GM21526 (cell line): ENCODE measurements around the gene RPL6.
A peak's percentile ranks its signal among the peaks of the same experiment; 100 is the strongest.

Experiments
- ATAC-seq: cut with Tn5 transposase; IDR thresholded peaks from one replicate; pipeline ENCODE4 v1.9.1; 2021; ENCODE audit warnings: moderate library complexity; ENCODE audit not compliant: unreplicated experiment, low FRiP score

The RPL6 gene

GRCh38 chr12:112381406-112381882 lies 28.0 kb downstream of the RPL6 start:
- ATAC-seq, result peak; percentile 49

- no peak for ATAC-seq
These were observed 28.6 kb downstream of the RPL6 start for GRCh38 chr12:112380663-112381405.

- ATAC-seq, result no peak
These were observed 34.3 kb downstream of the RPL6 start for GRCh38 chr12:112375105-112375504.

- ATAC-seq, result no peak
These were observed 35.2 kb downstream of the RPL6 start for GRCh38 chr12:112374166-112374740.

GRCh38 chr12:112370868-112371510 lies 38.4 kb downstream of the RPL6 start:
- no peak for ATAC-seq

GRCh38 chr12:112370199-112370598 lies 39.2 kb downstream of the RPL6 start:
- no peak for ATAC-seq

- ATAC-seq, result no peak
These were observed 40.5 kb downstream of the RPL6 start for GRCh38 chr12:112368856-112369255.

- no peak for ATAC-seq
These were observed 41.4 kb downstream of the RPL6 start for GRCh38 chr12:112367965-112368364.

GRCh38 chr12:112362310-112362709 lies 47.1 kb downstream of the RPL6 start:
- ATAC-seq, result no peak

GRCh38 chr12:112361271-112361670 lies 48.1 kb downstream of the RPL6 start:
- ATAC-seq, result no peak

GRCh38 chr12:112359290-112359689 lies 50.1 kb downstream of the RPL6 start:
- ATAC-seq, result no peak

- ATAC-seq, result no peak
These were observed 52.2 kb downstream of the RPL6 start for GRCh38 chr12:112357214-112357613.
